HG03025 (cell line): Measurements from ENCODE around the gene ITGAV.

Source experiments
- ATAC-seq: cut with Tn5 transposase; IDR thresholded peaks from one replicate; pipeline ENCODE4 v1.9.1; 2021; ENCODE audit warnings: mild to moderate bottlenecking, moderate library complexity; ENCODE audit not compliant: unreplicated experiment, low FRiP score

The ITGAV gene

GRCh38 chr2:186653511-186653910 is 63.7 kb downstream of the ITGAV start:
- no peak for ATAC-seq

- ATAC-seq = no peak
Observed at GRCh38 chr2:186659383-186659782, 69.5 kb downstream of the ITGAV start.

GRCh38 chr2:186664385-186665043 is 74.7 kb downstream of the ITGAV start:
- no peak for ATAC-seq

- ATAC-seq = no peak
Observed at GRCh38 chr2:186669146-186669545, 79.3 kb downstream of the ITGAV start.

- ATAC-seq = no peak
Observed at GRCh38 chr2:186670831-186671230, 81.0 kb downstream of the ITGAV start.

- no peak for ATAC-seq
Observed at GRCh38 chr2:186675380-186675779, 85.5 kb downstream of the ITGAV start.

GRCh38 chr2:186683341-186683740 is 93.5 kb downstream of the ITGAV start:
- no peak for ATAC-seq

GRCh38 chr2:186687807-186688211 is 98.0 kb downstream of the ITGAV start:
- ATAC-seq = no peak

- ATAC-seq = no peak
Observed at GRCh38 chr2:186688813-186689212, 99.0 kb downstream of the ITGAV start.

GRCh38 chr2:186690786-186691185 is 100.9 kb downstream of the ITGAV start:
- no peak for ATAC-seq

GRCh38 chr2:186691231-186691630 is 101.4 kb downstream of the ITGAV start:
- ATAC-seq = no peak

GRCh38 chr2:186691900-186692299 is 102.0 kb downstream of the ITGAV start:
- ATAC-seq = no peak

- ATAC-seq = peak; percentile 1
Observed at GRCh38 chr2:186693446-186693832, 103.6 kb downstream of the ITGAV start.

- no peak for ATAC-seq
Observed at GRCh38 chr2:186695081-186695756, 105.4 kb downstream of the ITGAV start.

- ATAC-seq = no peak
Observed at GRCh38 chr2:186696290-186696689, 106.4 kb downstream of the ITGAV start.

- no peak for ATAC-seq
Observed at GRCh38 chr2:186696804-186697203, 106.9 kb downstream of the ITGAV start.

GRCh38 chr2:186697536-186697935 is 107.7 kb downstream of the ITGAV start:
- no peak for ATAC-seq

GRCh38 chr2:186699742-186700141 is 109.9 kb downstream of the ITGAV start:
- ATAC-seq = no peak

- ATAC-seq = no peak
Observed at GRCh38 chr2:186702006-186702405, 112.2 kb downstream of the ITGAV start.

GRCh38 chr2:186702501-186702900 is 112.6 kb downstream of the ITGAV start:
- ATAC-seq = no peak

GRCh38 chr2:186704897-186705296 is 115.0 kb downstream of the ITGAV start:
- no peak for ATAC-seq
